Activated T-helper 2 cell treated with anti-CD3 and anti-CD28 coated beads, Interferon-gamma antibody, Interleukin-2, Interleukin-4, amounts not matched to agents 10 μg/mL and 5 μg/mL and 100 μg/mL, durations not matched to agents 14 hours and 24 hours and 36 hours (primary cell): ENCODE results near the gene SPIN2B. TPM values are rescaled to one million over a fixed set of nuclear protein-coding genes. Genes with fewer than 3 reads are reported as not detected.

Experiments used
- total RNA-seq: library from RNA; stranded (reverse); gene quantifications from 2 replicates; pipeline ENCODE4 v1.2.3, GENCODE V29; 2022

Gene SPIN2B
- total RNA-seq, 1 donor from 2014 or later = 10.0 TPM

Other genes starting within 250 kb of the SPIN2B start
- gene SPIN3, start 126.0 kb downstream of the SPIN2B start, total RNA-seq = 10.0 and 11.5 TPM in 2 replicates
- 0.76 and 0.84 TPM in 2 replicates for gene SPIN2A, start 15.8 kb upstream of the SPIN2B start, total RNA-seq
- 2.7 and 2.9 TPM in 2 replicates for gene FAAH2, start 165.2 kb upstream of the SPIN2B start, total RNA-seq